SHP77 treated with DMSO at 0.1 percent for 48 hours (cell line): ENCODE measurements around the gene REPS1.
"Not testable (repeated sequence)": the region's sequence is repeated elsewhere in the genome, so short reads cannot be mapped to it uniquely, and the experiment has no call there.

ENCODE experiments used
- DNase-seq: peaks from one replicate; lab custom pipeline; 2025; lab: John Stamatoyannopoulos, UW

REPS1 gene, protein sequence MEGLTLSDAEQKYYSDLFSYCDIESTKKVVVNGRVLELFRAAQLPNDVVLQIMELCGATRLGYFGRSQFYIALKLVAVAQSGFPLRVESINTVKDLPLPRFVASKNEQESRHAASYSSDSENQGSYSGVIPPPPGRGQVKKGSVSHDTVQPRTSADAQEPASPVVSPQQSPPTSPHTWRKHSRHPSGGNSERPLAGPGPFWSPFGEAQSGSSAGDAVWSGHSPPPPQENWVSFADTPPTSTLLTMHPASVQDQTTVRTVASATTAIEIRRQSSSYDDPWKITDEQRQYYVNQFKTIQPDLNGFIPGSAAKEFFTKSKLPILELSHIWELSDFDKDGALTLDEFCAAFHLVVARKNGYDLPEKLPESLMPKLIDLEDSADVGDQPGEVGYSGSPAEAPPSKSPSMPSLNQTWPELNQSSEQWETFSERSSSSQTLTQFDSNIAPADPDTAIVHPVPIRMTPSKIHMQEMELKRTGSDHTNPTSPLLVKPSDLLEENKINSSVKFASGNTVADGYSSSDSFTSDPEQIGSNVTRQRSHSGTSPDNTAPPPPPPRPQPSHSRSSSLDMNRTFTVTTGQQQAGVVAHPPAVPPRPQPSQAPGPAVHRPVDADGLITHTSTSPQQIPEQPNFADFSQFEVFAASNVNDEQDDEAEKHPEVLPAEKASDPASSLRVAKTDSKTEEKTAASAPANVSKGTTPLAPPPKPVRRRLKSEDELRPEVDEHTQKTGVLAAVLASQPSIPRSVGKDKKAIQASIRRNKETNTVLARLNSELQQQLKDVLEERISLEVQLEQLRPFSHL

DNA sequence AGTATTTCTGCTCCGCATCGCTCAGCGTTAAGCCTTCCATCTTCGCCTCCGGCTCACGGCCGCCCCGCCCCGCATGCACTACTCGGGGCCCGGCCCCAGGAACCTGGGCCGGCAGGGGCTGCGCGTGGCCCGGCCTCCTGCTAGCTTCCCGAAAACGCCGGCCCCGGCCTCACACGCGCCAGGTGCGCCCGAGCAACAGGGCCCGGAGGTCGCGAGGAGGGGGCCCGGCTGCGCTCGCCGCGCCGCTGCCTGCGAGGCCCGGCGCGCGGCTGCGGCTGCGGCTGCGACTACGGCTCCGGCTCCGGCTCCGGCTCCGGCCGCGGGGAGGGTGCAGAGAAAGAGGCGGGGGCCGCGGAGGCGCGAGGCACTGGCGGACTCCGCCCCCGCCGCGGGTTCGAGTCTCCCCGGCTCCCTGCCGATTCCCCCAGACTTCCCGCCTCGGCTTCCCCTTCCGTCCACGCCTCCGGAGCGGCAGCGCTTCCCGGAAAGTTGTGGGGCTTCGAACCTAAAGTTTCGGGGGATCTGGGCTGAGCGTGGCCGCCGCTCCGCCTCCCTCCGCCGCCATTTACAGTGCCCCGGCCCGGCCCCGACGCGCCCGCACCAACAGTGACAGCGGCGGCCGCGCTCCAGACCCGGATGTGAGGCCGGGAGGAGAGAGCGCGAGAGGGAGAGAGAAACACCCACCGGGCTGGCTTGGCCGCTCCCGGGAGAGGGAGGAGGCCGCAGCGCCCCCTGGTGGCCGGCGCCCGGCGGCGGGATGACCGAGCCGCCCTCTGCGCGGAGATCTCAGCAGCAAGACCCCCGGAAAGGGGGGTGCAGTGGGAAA is at the start of gene REPS1:
Gene REPS1, minus strand, starts transcription at position 611 of the 826 bp plus-strand sequence. Its CDS starts 571 bp downstream, at position 40.
- DNase-seq, result no peak

DNA sequence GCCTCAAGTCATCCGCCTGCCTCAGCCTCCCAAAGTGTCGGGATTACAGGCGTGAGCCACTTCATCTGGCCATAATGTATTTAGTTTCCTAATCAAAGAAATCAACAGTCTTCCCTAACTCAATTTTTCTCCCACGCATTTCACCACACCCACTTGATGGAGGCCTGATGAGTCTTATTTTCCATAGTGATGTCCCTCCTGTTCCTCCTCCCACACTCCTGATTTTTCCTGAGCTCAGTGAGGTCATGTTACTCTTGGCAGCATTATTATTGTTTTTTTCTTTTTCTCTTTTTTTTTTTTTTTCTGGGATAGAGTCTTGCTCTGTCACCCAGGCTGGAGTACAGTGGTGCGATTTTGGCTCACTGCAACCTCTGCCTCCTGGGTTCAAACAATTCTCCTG is 49.4 kb upstream of the REPS1 start:
- no peak for DNase-seq

DNA sequence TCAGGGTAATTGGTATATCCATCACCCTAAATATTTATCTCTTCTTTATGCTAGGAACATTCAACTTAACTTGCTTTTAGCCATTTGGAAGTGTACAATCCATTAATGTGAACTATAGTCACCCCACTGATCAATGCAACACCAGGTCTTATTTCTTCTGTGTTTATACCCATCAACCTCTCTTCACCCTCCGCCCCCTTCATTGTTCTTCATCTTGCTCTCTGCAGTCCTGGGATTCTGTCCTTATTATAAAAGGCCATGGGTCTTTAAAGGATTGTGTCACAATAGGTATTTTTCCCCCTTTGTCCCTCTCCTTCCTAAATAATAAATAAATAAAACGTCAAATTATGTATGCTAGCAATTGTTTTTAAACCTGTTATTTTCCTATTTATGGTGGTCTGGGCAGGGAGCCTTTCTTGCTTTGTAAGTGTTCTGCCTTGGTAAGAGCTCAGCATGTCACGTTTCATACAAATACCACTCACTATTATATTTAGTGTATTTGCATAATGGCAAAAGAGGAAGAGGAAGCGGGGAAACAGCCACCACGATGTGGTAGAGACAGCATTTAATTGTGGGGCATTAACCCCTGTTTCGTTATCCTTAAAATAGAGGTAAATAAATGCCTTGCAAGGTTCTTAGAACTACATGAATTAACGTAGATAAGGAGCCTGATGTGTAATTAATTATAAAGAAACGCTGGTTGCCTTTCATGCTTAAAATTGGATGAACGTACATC is 42.3 kb upstream of the REPS1 start:
- no peak for DNase-seq

DNA sequence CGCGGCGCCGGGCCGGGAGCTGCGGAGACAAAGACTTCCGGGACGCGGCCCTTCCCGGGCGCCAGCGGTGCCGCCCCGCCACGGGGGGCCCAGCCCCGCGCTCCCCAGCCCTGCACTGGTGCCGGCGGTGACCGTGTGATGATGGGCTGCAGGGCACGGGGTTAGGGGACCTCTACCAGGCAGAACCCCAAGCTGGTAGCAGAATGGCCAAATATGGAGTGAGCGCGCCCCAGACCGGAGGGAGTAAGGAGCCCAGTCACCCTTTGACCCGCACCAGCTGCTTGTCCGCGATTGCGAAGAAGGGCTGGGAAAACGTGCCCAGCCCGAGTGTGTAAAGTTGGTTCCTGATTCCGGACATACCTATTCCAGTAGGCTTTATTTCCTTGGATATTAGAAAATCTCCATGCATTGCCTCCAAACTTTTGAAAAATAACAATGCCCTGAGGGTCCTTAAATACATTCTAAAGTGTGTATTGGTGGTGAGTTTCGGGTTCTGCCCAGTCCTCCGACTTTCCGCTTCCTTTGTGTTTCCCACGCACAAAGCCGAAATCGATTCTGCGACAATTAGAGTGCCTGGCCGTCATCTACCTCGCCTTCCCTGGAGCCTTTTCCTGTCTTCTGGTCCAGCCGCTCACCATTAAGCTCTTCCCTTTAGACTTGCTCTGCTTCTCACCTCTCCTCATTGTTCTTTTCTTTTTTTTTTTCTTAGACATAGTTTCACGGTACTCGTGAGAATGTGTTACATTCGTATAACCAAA is 41.6 kb upstream of the REPS1 start:
- no peak for DNase-seq

DNA sequence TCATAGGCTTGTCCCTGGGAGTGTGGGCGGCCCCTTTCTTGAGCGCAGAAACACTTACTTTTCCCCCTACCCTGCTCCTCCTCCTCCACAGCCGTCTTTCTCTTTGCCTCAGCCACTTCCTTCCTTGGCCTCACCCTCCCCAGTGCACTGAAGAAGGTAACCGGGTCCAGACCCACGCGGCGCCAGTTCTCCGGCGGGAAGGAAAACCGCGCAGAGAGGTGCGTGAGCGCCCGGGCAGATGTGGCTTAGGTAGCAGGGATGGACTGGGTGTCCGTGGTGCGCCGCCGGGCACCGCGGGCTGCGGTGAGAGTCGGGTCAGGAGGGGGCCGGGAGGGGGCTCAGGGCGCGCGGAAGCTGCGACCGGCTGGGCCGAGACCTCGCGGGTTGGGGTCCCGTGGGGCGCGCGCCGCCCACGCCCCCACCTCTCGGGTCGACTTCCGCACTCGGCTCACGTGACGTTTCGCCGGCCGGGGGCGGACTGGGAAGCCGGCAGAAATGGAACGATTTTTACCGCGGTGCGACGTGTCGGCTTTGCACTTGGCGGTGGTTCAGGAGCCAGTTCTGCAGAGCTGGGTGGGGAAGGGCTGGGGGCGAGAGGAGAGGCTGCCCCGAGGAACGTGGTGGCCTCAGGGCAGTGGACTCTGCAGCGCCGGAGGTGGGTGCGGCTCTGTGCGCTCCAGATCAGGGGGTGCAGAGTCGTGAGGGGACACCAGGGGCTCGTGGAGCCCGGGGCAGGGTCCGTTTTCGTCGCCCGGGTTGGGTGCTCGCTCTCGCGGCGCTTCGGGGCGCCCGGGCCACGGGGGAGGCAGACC is 40.8 kb upstream of the REPS1 start, which contains the start of gene ABRACL:
Gene ABRACL, plus strand, starts transcription at position 88 of the 812 bp plus-strand sequence. CDS start 5,416 bp downstream, outside the sequence.
- peak; percentile 5 for DNase-seq

DNA sequence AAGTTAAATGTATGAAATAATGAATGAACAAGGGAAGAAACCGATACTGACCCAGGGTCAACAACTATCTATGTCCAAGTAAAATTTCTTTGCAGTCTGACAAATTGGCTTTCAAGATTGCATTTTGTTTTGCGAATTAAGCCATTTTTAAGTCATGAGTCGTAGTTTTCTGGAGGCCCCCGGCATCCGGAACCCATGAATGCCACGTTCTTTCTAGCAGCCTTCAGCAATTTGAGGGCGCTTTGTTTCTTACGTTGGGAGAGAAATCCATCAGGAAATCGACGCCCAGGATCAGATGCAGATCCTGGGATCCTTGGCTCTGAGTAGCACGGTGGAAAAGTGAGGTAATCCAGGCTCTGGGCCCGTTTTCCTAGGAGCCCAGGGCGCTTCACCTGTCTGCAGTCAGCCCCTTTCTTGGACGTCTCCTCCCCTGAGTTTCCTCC is 40.2 kb upstream of the REPS1 start:
- DNase-seq, result no peak

DNA sequence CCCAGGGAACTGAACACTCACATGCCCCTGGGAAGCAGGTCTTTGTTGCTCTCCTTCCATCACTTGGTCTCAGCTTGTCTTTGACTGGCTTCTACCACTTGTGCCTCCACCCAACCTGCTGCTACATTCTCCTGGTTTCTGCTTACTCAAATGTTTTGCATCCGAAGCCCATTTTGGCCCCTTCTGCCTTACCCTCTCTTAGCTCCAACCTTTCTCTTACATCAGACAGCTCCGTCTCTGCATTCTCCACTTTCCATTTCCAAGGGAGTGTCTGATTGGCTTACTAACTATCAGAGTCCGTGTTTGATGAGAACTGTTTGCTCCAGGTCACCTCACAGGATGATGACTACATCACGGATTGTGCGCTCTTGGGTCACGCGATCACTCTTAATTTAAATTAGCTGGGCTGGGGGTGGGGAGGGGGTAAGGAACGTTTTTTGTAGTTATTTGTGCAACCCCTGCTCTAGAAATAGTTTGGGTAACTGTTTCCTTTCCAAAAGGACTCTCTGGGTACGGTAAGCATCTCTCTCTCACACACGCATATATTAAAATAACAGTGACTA is 39.6 kb upstream of the REPS1 start:
- DNase-seq, result peak; percentile 88

DNA sequence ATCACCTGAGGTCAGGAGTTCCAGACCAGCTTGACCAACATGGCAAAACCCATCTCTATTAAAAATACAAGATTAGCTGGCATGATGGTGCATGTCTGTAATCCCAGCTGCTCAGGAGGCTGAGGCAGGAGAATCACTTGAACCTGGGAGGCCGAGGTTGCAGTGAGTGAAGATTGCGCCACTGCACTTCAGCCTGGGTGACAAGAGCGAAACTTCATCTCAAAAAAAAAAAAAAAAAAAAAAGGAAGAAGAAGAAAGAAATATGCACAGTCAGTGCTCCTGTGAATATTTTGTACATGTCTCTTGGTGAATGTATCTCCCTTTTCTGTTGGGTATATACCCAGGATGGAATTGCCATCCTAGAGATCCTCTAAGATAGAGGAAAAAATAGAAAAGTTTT is 37.4 kb upstream of the REPS1 start:
- DNase-seq, result not testable (repeated sequence)

DNA sequence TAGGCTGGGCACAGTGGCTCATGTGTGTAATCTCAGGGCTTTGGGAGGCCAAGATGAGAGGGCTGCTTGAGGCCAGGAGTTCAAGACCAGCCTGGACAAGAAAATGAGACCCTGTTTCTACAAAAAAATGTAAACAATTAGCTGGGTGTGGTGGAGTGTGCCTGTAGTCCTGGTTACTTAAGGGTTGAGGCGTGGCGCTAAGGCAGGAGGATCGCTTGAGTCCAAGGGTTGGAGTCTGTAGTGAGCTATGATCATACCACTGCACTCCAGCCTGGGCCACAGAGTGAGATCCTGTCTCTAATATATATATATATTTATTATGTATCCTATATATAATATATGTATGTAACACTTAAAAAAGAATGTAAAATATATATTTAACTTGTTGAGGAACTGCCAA is 32.6 kb upstream of the REPS1 start:
- DNase-seq, result no peak

DNA sequence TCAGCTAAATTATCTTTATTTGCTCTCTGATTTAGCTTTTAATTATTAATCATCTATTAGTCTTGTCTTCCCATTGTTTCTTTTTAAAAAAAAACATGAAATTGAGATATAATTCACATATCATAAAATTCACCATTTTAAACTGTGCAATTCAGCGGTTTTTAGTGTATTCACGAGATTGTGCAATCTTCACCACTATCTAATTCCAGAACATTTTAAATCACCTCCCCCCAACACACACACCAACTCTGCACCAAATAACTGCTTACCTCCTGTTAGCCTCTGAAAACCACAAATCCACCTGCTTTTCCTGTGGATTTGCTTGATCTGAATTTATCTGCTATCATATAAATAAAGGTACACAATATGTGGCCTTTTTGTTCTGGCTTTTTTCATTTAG is 31.7 kb upstream of the REPS1 start:
- no peak for DNase-seq

DNA sequence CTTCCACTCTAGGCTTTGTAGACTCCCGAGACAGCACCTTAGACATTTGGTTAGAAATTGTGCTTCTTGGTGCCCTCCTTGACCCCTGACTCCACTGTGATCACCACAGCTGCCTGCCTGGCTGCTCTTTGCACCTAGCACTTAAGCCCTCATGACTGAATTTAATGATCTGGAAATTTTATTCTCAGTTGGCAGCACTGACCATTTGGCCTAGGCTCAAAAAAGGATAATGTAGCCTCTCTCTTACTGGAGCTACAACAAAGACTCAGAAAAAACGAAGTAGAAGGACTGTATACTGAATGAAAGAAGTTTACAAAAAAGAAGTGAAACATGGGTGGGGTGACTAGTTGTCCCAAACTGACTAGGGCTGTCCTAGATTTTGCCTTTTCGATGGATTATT is 29.2 kb upstream of the REPS1 start:
- DNase-seq, result no peak

DNA sequence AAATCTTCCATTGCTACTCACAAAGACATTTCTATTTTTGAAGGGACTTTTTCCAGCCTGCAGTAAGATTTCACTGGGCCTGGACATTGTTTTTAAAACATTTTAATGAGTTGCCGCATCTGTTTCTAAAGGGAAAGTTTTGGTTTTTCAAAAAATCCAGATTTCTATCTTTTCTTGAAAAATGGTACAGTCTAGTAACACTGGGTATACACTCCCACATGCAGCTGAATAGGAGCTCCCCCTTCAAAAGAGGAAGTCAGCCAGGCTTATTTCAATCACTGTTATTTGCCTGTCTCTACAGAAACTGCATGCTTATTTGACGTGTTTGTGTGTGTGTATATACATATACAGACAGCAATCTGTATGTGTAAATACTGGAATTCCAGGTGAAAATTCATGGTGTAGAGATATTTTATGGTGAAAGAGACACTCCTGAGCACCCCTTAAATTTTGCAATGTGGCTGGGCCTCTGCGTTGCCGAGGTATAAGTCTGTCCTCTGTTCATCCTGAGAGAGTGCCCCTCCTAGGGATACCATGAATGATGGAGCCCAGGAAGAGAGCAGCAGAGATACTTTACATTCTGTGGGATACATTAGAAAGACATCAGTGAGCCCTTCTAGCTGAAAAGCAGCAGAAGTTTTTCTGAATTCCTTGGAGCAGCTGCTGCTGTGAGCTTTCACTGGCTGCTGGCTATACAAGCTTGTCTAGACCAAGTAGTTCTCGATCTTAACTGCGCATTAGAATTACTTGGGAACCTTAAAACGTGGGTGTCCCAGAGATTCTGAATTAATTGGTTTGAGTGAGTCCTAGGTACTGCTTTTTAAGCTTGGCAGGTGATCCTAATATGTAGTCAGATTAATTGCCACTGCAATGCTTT is 28.5 kb upstream of the REPS1 start:
- peak; percentile 5 for DNase-seq

DNA sequence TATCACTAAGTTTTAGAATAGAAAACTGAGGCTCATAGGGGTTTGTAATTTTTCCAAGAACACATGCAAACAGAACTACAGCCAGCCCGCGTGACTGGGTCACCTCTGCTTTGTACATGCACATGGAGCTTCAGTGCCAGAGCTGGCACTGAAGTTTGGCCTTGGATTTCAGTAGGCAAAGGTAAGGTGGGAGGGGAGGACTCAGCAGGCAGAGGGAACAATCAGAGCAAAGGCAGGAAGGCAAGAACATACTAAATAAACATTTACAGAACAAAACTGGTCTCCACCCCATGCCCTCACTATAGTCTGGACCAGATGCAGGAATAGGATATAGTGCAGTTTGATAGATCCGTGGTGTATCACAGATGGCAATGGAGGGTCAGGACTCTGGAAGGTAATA is 26.9 kb upstream of the REPS1 start:
- DNase-seq, result no peak

DNA sequence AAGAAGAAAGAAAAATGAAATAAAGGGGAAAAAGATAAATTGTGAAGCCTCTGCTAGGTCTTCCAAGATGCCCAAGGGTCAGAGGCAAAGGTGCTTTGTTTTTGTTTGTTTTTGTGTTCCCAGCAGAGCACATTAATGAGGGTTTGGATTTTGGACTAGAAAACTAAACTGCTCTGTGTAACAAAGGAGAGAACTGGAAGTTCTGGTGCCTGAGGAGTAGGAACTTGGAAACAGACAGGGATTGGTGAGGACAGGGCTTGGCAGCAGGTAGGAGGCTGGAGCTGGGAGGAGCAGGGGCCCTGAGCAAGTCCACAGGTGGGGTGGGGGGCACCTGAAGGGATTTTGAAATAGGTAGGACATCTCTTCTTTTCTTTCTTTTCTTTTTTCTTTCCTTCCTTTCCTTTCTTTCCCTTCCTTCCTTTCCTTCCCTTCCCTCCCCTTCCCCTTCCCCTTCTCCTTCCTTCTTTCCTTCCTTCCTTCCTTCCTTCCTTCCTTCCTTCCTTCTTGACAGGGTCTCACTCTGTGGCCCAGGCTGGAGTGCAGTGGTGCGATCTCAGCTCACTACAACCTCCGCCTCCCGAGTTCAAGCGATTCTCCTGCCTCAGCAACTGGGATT is 25.2 kb upstream of the REPS1 start:
- DNase-seq, result no peak

DNA sequence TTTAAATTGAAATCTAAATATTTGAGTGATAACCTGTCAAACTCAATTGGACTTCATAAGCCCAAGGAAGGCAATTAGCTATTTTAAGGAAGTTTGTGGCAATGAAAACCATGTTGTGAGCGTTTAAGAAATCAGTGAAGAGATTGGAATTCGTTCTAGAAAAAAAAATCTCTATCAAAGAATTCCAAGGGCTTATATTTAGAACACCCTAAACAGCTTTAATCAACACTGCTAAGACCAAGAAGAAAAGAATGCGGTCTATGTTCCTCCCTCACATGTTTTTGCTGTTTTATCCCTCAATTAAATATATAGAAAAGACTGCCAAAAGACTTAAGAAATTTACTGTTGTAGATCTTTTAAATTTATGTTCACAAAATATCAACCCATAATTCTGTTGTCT is 23.9 kb upstream of the REPS1 start:
- DNase-seq, result no peak

DNA sequence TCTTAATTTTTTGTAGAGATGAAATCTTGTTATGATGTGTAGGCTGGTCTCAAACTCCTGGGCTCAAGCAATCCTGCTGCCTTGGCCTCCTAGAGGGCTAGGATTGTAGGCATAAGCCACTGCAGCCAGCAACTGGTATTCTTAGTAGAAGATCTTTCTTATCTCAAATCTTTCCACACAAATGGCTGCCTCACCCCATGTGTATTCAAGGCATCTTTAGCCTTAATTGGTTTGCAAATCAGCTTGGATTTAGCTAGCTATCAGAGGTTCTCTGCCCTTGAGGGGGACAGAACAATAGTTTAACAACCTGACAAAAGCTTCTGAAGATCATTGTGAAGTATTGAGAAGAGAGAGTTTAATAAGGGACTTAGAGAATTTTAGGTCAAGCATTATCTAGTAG is 22.6 kb upstream of the REPS1 start:
- DNase-seq, result no peak

DNA sequence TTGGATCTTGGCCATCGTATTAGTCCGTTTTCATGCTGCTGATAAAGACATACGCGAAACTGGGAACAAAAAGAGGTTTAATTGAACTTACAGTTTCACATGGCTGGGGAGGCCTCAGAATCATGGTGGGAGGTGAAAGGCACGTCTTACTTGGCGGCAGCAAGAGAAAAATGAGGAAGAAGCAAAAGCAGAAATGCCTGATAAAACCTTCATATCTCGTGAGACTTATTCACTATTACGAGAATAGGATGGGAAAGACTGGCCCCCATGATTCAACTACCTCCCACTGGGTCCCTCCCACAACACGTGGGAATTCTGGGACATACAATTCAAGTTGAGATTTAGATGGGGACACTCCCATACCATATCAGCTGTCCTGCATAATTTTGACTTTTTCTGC is 20.1 kb upstream of the REPS1 start:
- DNase-seq, result no peak

DNA sequence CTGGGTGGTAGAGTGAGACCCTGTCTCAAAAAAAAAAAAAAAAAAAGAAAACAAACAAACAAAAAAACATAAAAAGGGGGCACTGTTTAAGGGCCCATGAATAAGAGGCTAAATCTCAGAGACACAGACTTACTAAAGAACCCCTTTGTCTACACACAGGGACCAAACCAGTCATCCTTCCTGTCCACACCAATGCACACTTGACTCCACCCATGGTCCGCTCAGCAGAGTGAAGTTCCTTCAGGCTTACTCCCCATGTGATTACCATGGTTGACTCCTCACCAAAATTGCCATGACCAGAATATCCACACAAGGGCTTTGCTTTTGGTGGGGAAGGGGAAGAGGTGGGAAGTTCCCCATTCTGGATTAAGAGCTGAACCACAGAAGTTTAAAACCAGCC is 19.4 kb upstream of the REPS1 start:
- no peak for DNase-seq
